ENCODE results near the gene C1S. TPM values are rescaled to one million over a fixed set of nuclear protein-coding genes. Genes with fewer than 3 reads are reported as not detected.

Gene C1S
- total RNA-seq, 2 donors from 2014 or later = 35.8 to 97.2 TPM

- H3K36me3 ChIP-seq = no peaks in the 10 kb centered on the region
- intact Hi-C loops (cut with DNase I) = no loop called here
- H3K4me3 ChIP-seq = no peak overlapping the region
- no peak overlapping the region for H3K9ac ChIP-seq (ENCODE audit: low read depth in 2 of 2, low read length in 2 of 2)
- no peak overlapping the region for H3K27ac ChIP-seq
- H3K4me1 ChIP-seq = peaks cover 6% of the 10 kb centered on the region
- TF ChIP-seq CTCF (IDR thresholded peaks at IDR 0.05) = no peak
- no peaks in the 10 kb centered on the region for H3K27me3 ChIP-seq
- no peak for DNase-seq
- H3K9me3 ChIP-seq = no peaks in the 10 kb centered on the region
Observed at GRCh38 chr12:7114008-7114407, 53.5 kb downstream of the C1S start.

DNA sequence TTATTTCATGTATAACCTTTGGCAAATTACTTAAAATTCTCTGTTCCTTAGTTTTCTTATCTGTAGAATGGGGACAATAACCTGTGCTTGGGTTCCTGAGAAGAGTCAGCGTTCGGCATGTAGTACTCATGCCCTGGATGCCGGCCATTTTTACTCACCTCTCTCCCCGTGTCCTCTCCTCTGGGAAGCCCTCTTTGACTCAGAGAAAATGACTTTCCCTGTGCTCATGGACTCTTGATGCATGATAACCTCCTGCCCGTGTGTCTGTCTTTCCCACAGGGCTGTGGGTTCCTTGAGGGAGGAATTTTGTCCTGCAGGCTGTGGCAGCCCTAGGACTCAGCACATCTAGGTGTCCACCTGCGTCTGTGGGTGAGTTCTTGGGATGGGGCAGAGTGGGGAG is 54.3 kb downstream of the C1S start:
- Histone ChIP-seq H3K4me3 (no peak overlapping the region), H3K9ac (ENCODE audit: low read depth in 2 of 2, low read length in 2 of 2) (no peak overlapping the region), H3K27ac (no peak overlapping the region), H3K36me3 (no peaks in the 10 kb centered on the region), H3K9me3 (no peaks in the 10 kb centered on the region), H3K27me3 (no peaks in the 10 kb centered on the region), H3K4me1 (no peaks in the 10 kb centered on the region)
- no peak for TF ChIP-seq CTCF (IDR thresholded peaks at IDR 0.05)
- no peak for DNase-seq
- intact Hi-C loops (cut with DNase I) = no loop called here

DNA sequence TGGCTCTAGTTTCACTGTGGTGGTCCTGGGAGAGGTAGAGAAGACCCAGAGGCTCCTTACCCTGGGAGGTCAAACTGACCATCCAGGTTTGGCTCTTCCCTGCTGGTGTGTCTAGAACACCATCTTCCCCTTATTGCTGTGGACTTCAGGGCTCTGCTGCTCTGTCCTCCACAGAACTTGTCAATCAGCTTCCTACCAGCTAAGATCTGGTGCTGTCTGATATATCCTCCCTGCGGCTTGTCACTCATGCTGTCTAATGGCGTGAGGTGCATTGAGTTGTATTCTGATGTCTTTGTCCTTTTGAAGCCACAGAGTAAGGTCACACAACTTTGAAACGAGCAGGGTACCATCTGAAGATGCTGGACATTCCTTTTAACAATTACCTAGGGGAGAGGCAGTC is 55.7 kb downstream of the C1S start:
- H3K36me3 ChIP-seq = no peaks in the 10 kb centered on the region
- no peaks in the 10 kb centered on the region for H3K4me1 ChIP-seq
- no peak for DNase-seq
- no peaks in the 10 kb centered on the region for H3K27me3 ChIP-seq
- H3K4me3 ChIP-seq = no peak overlapping the region
- intact Hi-C loops (cut with DNase I) = no loop called here
- H3K27ac ChIP-seq = no peak overlapping the region
- no peak for TF ChIP-seq CTCF (IDR thresholded peaks at IDR 0.05)
- no peak overlapping the region for H3K9ac ChIP-seq (ENCODE audit: low read depth in 2 of 2, low read length in 2 of 2)
- no peaks in the 10 kb centered on the region for H3K9me3 ChIP-seq

GRCh38 chr12:7116916-7117315 is 56.4 kb downstream of the C1S start:
- Histone ChIP-seq H3K27me3 (no peaks in the 10 kb centered on the region), H3K27ac (no peak overlapping the region), H3K4me3 (no peak overlapping the region), H3K9me3 (no peaks in the 10 kb centered on the region), H3K4me1 (no peaks in the 10 kb centered on the region), H3K36me3 (no peaks in the 10 kb centered on the region), H3K9ac (ENCODE audit: low read depth in 2 of 2, low read length in 2 of 2) (no peak overlapping the region)
- TF ChIP-seq CTCF (IDR thresholded peaks at IDR 0.05) = no peak
- no peak for DNase-seq
- intact Hi-C loops (cut with DNase I) = no loop called here

GRCh38 chr12:7117670-7118069 is 57.2 kb downstream of the C1S start:
- intact Hi-C loops (cut with DNase I) = no loop called here
- TF ChIP-seq CTCF (IDR thresholded peaks at IDR 0.05) = no peak
- no peaks in the 10 kb centered on the region for H3K27me3 ChIP-seq
- no peaks in the 10 kb centered on the region for H3K9me3 ChIP-seq
- no peaks in the 10 kb centered on the region for H3K36me3 ChIP-seq
- no peaks in the 10 kb centered on the region for H3K4me1 ChIP-seq
- H3K9ac ChIP-seq (ENCODE audit: low read depth in 2 of 2, low read length in 2 of 2) = no peak overlapping the region
- no peak for DNase-seq
- no peak overlapping the region for H3K4me3 ChIP-seq
- H3K27ac ChIP-seq = no peak overlapping the region

GRCh38 chr12:7118881-7119280 is 58.4 kb downstream of the C1S start:
- Histone ChIP-seq H3K4me3 (no peak overlapping the region), H3K36me3 (no peaks in the 10 kb centered on the region), H3K9me3 (no peaks in the 10 kb centered on the region), H3K27me3 (no peaks in the 10 kb centered on the region), H3K9ac (ENCODE audit: low read depth in 2 of 2, low read length in 2 of 2) (no peak overlapping the region), H3K4me1 (no peaks in the 10 kb centered on the region), H3K27ac (no peak overlapping the region)
- DNase-seq = no peak
- intact Hi-C loops (cut with DNase I) = no loop called here
- TF ChIP-seq CTCF (IDR thresholded peaks at IDR 0.05) = no peak

Measured in colonic mucosa (tissue), 4 donors.